ENCODE data around the gene C1orf52. TPM values are rescaled to one million over a fixed set of nuclear protein-coding genes. Genes with fewer than 3 reads are reported as not detected.

The C1orf52 gene
- total and polyA plus RNA-seq, 2 of the 13 experiments (the other 11 are each of a cell fraction or from before 2014, with no cell fraction given): 19.4 to 27.4 TPM

DNA sequence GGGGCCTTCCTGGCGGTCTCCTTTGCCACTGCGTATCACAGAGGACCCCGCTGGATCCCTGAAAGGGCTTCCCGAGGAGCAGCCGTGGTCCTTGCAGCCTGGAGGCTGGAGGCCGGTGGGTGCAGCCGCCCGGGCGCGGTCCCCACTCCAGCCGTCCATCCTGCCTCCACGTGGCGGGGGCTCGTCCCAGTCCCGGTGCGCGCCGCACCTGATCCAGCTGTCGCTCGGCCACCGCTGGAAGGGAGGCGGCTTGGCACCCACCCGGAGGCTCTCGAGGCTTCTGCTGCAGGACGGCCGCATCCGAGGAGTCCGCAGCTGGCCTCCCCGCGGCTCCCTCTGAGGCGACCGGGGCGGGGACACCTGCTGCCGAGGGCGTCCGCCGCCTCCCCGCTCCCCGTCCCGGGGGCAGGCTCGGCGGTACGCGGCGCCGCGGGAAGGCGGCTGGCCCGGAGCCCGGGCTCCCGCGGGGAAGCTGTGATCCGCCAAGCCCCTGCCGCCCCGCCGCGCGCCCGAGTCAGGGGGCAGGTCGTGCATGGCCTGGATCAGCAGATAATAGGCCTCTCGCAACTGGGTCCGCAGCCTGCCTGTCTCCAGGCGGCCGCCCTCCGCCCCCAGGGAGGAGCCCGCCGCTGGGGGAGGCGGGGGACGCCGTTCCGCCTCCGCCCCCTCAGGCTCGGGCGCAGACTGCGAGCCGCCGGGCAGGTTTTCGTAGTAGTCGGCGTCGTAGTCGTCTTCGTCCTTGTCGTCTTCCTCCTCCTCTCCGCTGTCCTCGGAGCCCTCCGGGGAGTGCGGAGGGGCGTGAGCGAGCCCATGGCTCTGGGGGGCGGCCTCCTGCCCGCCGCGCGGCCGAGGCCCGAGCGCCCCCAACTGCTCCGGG lies 58.8 kb downstream of the C1orf52 start, which contains the start of gene SYDE2 (continued):
- TF ChIP-seq, protein P1, sequence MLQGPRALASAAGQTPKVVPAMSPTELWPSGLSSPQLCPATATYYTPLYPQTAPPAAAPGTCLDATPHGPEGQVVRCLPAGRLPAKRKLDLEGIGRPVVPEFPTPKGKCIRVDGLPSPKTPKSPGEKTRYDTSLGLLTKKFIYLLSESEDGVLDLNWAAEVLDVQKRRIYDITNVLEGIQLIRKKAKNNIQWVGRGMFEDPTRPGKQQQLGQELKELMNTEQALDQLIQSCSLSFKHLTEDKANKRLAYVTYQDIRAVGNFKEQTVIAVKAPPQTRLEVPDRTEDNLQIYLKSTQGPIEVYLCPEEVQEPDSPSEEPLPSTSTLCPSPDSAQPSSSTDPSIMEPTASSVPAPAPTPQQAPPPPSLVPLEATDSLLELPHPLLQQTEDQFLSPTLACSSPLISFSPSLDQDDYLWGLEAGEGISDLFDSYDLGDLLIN (CRISPR knock-in tag; IDR thresholded peaks at IDR 0.05; ENCODE audit: borderline replicate concordance): no peak
- TF ChIP-seq HES4 (CRISPR knock-in tag; IDR thresholded peaks at IDR 0.05; ENCODE audit: borderline replicate concordance) (peak; percentile 39), PHB2 (IDR thresholded peaks at IDR 0.05; ENCODE audit: partially characterized antibody) (no peak), CHCHD3 (CRISPR knock-in tag; IDR thresholded peaks at IDR 0.05) (no peak), ESRRA (CRISPR knock-in tag; IDR thresholded peaks at IDR 0.05; ENCODE audit: low read depth) (no peak), SP1 (IDR thresholded peaks at IDR 0.05) (no peak), SP1 (CRISPR knock-in tag; IDR thresholded peaks at IDR 0.05) (peak; percentile 85), FOSL1 (CRISPR knock-in tag; IDR thresholded peaks at IDR 0.05; ENCODE audit: borderline replicate concordance) (no peak), HOXA9 (CRISPR knock-in tag; IDR thresholded peaks at IDR 0.05; ENCODE audit: borderline replicate concordance) (peak; percentile 58; the same call in 1 of the 2 replicates), MAZ (IDR thresholded peaks at IDR 0.05; ENCODE audit: borderline replicate concordance, low read depth, low read length) (peak; percentile 78; the same call in 1 of the 2 replicates), MAZ (CRISPR knock-in tag; IDR thresholded peaks at IDR 0.05; ENCODE audit: low read depth) (no peak), KDM6A (CRISPR knock-in tag; IDR thresholded peaks at IDR 0.05; ENCODE audit: low read depth) (no peak), HMGA1 (CRISPR knock-in tag; conservative IDR thresholded peaks at IDR 0.05) (no peak), HDAC2 (CRISPR knock-in tag; IDR thresholded peaks at IDR 0.05) (no peak), SRSF1 (optimal IDR thresholded peaks at IDR 0.05; ENCODE audit: low read depth, low read length) (no peak), RNF2 (conservative IDR thresholded peaks at IDR 0.05; ENCODE audit: low read depth) (no peak)
- TF ChIP-seq, protein P2, sequence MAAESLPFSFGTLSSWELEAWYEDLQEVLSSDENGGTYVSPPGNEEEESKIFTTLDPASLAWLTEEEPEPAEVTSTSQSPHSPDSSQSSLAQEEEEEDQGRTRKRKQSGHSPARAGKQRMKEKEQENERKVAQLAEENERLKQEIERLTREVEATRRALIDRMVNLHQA (CRISPR knock-in tag; IDR thresholded peaks at IDR 0.05): no peak
- TF ChIP-seq, protein P3, sequence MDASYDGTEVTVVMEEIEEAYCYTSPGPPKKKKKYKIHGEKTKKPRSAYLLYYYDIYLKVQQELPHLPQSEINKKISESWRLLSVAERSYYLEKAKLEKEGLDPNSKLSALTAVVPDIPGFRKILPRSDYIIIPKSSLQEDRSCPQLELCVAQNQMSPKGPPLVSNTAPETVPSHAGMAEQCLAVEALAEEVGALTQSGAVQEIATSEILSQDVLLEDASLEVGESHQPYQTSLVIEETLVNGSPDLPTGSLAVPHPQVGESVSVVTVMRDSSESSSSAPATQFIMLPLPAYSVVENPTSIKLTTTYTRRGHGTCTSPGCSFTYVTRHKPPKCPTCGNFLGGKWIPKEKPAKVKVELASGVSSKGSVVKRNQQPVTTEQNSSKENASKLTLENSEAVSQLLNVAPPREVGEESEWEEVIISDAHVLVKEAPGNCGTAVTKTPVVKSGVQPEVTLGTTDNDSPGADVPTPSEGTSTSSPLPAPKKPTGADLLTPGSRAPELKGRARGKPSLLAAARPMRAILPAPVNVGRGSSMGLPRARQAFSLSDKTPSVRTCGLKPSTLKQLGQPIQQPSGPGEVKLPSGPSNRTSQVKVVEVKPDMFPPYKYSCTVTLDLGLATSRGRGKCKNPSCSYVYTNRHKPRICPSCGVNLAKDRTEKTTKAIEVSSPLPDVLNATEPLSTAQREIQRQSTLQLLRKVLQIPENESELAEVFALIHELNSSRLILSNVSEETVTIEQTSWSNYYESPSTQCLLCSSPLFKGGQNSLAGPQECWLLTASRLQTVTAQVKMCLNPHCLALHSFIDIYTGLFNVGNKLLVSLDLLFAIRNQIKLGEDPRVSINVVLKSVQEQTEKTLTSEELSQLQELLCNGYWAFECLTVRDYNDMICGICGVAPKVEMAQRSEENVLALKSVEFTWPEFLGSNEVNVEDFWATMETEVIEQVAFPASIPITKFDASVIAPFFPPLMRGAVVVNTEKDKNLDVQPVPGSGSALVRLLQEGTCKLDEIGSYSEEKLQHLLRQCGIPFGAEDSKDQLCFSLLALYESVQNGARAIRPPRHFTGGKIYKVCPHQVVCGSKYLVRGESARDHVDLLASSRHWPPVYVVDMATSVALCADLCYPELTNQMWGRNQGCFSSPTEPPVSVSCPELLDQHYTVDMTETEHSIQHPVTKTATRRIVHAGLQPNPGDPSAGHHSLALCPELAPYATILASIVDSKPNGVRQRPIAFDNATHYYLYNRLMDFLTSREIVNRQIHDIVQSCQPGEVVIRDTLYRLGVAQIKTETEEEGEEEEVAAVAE (CRISPR knock-in tag; IDR thresholded peaks at IDR 0.05; ENCODE audit: borderline replicate concordance): no peak
- TF ChIP-seq, protein P4, sequence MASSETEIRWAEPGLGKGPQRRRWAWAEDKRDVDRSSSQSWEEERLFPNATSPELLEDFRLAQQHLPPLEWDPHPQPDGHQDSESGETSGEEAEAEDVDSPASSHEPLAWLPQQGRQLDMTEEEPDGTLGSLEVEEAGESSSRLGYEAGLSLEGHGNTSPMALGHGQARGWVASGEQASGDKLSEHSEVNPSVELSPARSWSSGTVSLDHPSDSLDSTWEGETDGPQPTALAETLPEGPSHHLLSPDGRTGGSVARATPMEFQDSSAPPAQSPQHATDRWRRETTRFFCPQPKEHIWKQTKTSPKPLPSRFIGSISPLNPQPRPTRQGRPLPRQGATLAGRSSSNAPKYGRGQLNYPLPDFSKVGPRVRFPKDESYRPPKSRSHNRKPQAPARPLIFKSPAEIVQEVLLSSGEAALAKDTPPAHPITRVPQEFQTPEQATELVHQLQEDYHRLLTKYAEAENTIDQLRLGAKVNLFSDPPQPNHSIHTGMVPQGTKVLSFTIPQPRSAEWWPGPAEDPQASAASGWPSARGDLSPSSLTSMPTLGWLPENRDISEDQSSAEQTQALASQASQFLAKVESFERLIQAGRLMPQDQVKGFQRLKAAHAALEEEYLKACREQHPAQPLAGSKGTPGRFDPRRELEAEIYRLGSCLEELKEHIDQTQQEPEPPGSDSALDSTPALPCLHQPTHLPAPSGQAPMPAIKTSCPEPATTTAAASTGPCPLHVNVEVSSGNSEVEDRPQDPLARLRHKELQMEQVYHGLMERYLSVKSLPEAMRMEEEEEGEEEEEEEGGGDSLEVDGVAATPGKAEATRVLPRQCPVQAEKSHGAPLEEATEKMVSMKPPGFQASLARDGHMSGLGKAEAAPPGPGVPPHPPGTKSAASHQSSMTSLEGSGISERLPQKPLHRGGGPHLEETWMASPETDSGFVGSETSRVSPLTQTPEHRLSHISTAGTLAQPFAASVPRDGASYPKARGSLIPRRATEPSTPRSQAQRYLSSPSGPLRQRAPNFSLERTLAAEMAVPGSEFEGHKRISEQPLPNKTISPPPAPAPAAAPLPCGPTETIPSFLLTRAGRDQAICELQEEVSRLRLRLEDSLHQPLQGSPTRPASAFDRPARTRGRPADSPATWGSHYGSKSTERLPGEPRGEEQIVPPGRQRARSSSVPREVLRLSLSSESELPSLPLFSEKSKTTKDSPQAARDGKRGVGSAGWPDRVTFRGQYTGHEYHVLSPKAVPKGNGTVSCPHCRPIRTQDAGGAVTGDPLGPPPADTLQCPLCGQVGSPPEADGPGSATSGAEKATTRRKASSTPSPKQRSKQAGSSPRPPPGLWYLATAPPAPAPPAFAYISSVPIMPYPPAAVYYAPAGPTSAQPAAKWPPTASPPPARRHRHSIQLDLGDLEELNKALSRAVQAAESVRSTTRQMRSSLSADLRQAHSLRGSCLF (CRISPR knock-in tag; IDR thresholded peaks at IDR 0.05; ENCODE audit: borderline replicate concordance): no peak

Measured in HepG2 (cell line).